ENCODE results near the gene CYP1A1. TPM values are rescaled to one million over a fixed set of nuclear protein-coding genes. Genes with fewer than 3 reads are reported as not detected.

CYP1A1 gene
- total and polyA plus RNA-seq, 2 experiments from 2014 or later, result 0.16 to 1.4 TPM

GRCh38 chr15:74692327-74692726 lies 33.0 kb downstream of the CYP1A1 start (continued):
- TF ChIP-seq ZNF462 (CRISPR knock-in tag; IDR thresholded peaks at IDR 0.05) (no peak), EZH2 (IDR thresholded peaks at IDR 0.05; ENCODE audit: low read depth, unreplicated experiment) (no peak), POLR2AphosphoS5 (IDR thresholded peaks at IDR 0.05; ENCODE audit: low read depth) (no peak), ZNF114 (CRISPR knock-in tag; IDR thresholded peaks at IDR 0.05) (no peak)

GRCh38 chr15:74683758-74684157 lies 41.6 kb downstream of the CYP1A1 start:
- Histone ChIP-seq H3K4me1 (ENCODE audit: insufficient read depth) (no peaks in the 10 kb centered on the region), H3K27ac (ENCODE audit: low read depth) (no peak overlapping the region), H3K36me3 (ENCODE audit: insufficient read depth) (no peaks in the 10 kb centered on the region; the same call in 1 of the 2 replicates), H3K79me2 (replicated peaks; ENCODE audit: insufficient read depth) (peaks cover 92% of the 10 kb centered on the region), H2AFZ (no peak overlapping the region), H3K4me3 (no peak overlapping the region), H3K4me2 (no peak overlapping the region), H3K9me2 (ENCODE audit: insufficient read depth) (no peaks in the 10 kb centered on the region), H4K20me1 (replicated peaks; ENCODE audit: insufficient read depth) (peaks cover 32% of the 10 kb centered on the region), H3K27me3 (ENCODE audit: insufficient read depth) (no peaks in the 10 kb centered on the region), H3F3A (replicated peaks; ENCODE audit: low read depth) (no peaks in the 10 kb centered on the region)
- Mint-ChIP-seq H3K4me1 (no peaks in the 10 kb centered on the region), H3K4me3 (no peak overlapping the region), H3K27me3 (ENCODE audit: insufficient read depth, low read depth, poor library complexity) (no peaks in the 10 kb centered on the region), H3K36me3 (ENCODE audit: low read depth) (peaks cover 32% of the 10 kb centered on the region), H3K27ac (no peak overlapping the region), H3K9me3 (peaks cover 5% of the 10 kb centered on the region; the same call in 1 of the 3 replicates)
- TF ChIP-seq ZNF462 (CRISPR knock-in tag; IDR thresholded peaks at IDR 0.05), result no peak
- no peak for TF ChIP-seq EZH2phosphoT487 (IDR thresholded peaks at IDR 0.05; ENCODE audit: unreplicated experiment)
- DNase-seq (ENCODE audit: low spot score), result no peak
- no peak for ATAC-seq

Measured in GM23338 (cell line).